NCI-H2029 (cell line): Measurements from ENCODE around the gene SLC27A5.
"Not testable (repeated sequence)": the region's sequence is repeated elsewhere in the genome, so short reads cannot be mapped to it uniquely, and the experiment has no call there.

Source experiments
- DNase-seq: peaks from one replicate; lab custom pipeline; 2025; lab: John Stamatoyannopoulos, UW

Gene SLC27A5

GRCh38 chr19:58468216-58468839 is 43.5 kb downstream of the SLC27A5 start:
- DNase-seq, result no peak

- peak; percentile 97 for DNase-seq
Observed at GRCh38 chr19:58466760-58467589, 44.8 kb downstream of the SLC27A5 start, which contains the start of gene ZNF324. ZNF324 (plus strand) TSS chr19:58467080; CDS start chr19:58469186, 2,106 bp downstream.

- no peak for DNase-seq
Observed at GRCh38 chr19:58466089-58466759, 45.6 kb downstream of the SLC27A5 start.

- no peak for DNase-seq
Observed at GRCh38 chr19:58460039-58460438, 51.8 kb downstream of the SLC27A5 start.

GRCh38 chr19:58456111-58456510 is 55.7 kb downstream of the SLC27A5 start:
- no peak for DNase-seq

- no peak for DNase-seq
Observed at GRCh38 chr19:58455306-58455705, 56.5 kb downstream of the SLC27A5 start.

- no peak for DNase-seq
Observed at GRCh38 chr19:58453743-58454142, 58.0 kb downstream of the SLC27A5 start.

GRCh38 chr19:58451358-58452101 is 60.3 kb downstream of the SLC27A5 start, which contains the start of gene ZNF324B:
ZNF324B (plus strand) TSS chr19:58451622; CDS start chr19:58453702, 2,080 bp downstream.
- DNase-seq, result peak; percentile 93

GRCh38 chr19:58450856-58451357 is 60.9 kb downstream of the SLC27A5 start:
- peak; percentile 28 for DNase-seq

GRCh38 chr19:58449980-58450379 is 61.8 kb downstream of the SLC27A5 start:
- not testable (repeated sequence) for DNase-seq

GRCh38 chr19:58448860-58449259 is 62.9 kb downstream of the SLC27A5 start:
- not testable (repeated sequence) for DNase-seq
